ENCODE measurements around the gene LIN37. TPM values are rescaled to one million over a fixed set of nuclear protein-coding genes. Genes with fewer than 3 reads are reported as not detected.

LIN37 gene
- total and polyA plus RNA-seq, 3 donors from 2014 or later = 24.8 to 30.2 (median 30.2) TPM

DNA sequence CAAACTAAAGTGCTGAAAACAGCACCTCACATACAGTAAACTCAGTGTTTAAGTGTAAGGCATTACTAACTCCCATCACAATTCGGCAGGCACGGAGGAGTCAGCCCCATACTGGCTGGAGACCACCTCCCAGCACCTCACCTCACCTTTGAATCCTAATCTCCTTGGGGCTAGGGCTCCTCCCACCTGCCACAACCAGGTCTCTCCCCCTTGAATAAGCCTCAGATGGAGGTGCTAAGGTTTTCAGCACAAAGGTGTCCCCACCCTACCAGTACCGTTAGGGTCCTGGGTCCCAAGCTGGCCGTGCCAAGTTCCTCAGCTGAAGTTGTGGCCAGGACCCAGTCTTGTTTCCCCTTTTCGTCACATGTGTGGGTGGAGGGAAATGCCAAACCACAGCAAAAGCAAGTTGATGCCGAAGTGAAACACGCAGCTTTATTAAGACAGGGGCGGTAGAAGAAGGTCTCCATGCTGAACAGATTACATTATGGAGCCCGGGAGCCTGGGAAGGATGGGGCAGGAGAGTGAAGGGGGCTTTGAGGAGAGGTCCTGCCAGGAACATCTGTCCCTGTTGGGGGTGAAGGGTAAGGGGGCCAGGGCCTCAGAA lies 6.2 kb upstream of the LIN37 start, which contains the start of gene IGFLR1:
TSS of gene IGFLR1 (minus strand) at position 332 of the 604 bp plus-strand sequence. CDS start 1,272 bp downstream, outside the sequence.
- WGBS, 2 donors = 78 to 89% methylated on average over 7 to 9 of the region's 9 CpGs
- no peak for DNase-seq
- Histone ChIP-seq H3K36me3 (ENCODE audit: low read depth, missing control alignments) (no peaks in the 10 kb centered on the region), H3K27ac (no peak within 1 kb of the TSS), H3K27me3 (no peaks in the 10 kb centered on the region), H3K4me3 (no peak within 1 kb of the TSS), H3K9me3 (no peaks in the 10 kb centered on the region), H3K4me1 (peaks cover 14% of the 10 kb centered on the region)
- intact Hi-C loops (cut with DNase I; ENCODE audit: low total_unique reads) = no loop called here
- no peak for TF ChIP-seq POLR2A (IDR thresholded peaks at IDR 0.05)
- TF ChIP-seq, protein P1, sequence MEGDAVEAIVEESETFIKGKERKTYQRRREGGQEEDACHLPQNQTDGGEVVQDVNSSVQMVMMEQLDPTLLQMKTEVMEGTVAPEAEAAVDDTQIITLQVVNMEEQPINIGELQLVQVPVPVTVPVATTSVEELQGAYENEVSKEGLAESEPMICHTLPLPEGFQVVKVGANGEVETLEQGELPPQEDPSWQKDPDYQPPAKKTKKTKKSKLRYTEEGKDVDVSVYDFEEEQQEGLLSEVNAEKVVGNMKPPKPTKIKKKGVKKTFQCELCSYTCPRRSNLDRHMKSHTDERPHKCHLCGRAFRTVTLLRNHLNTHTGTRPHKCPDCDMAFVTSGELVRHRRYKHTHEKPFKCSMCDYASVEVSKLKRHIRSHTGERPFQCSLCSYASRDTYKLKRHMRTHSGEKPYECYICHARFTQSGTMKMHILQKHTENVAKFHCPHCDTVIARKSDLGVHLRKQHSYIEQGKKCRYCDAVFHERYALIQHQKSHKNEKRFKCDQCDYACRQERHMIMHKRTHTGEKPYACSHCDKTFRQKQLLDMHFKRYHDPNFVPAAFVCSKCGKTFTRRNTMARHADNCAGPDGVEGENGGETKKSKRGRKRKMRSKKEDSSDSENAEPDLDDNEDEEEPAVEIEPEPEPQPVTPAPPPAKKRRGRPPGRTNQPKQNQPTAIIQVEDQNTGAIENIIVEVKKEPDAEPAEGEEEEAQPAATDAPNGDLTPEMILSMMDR (IDR thresholded peaks at IDR 0.05) = no peak

DNA sequence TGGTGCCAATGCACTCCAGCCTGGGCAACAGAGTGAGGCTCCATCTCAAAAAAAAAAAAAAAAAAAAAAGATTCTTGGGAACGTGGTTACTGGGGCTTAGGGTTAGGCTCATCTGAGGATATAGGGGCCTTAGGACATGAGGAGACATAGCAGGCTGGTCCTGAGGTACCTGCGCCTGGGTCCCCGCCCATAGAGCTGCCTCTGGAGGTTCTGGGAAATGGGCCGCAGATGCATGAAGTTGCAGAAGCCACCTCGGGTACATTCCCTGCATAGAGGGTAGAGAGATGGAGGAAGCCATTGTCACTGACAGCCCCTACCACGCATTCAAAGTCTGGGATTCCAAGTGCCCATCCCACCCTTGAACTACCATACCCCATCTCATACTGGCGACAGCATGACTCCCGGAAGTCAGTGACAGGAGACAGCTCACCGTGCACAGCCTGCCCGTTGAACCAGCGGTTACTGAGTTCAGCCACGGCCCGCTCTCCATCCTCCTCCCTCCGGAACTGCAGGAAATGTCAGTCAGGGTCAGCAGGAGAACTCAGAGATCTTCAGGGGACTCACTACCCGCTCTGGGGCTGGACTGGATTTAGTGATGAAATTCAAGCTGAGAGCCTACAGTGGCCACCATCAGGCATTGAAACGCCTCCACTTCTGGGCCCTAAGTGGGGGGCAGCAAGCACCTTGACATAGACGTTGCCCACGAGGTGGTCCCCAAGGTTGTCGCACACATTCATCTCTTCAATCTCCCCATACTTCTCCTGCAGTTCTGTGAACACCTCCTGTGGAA lies 4.5 kb upstream of the LIN37 start:
- H3K4me1 ChIP-seq = peaks cover 18% of the 10 kb centered on the region
- no peaks in the 10 kb centered on the region for H3K36me3 ChIP-seq (ENCODE audit: low read depth, missing control alignments)
- WGBS, 2 donors = 74 to 82% methylated on average over 18 to 19 of the region's 19 CpGs
- no peak for TF ChIP-seq POLR2A (IDR thresholded peaks at IDR 0.05)
- TF ChIP-seq, protein P1 (IDR thresholded peaks at IDR 0.05) = no peak
- H3K4me3 ChIP-seq = no peak overlapping the region
- H3K27me3 ChIP-seq = no peaks in the 10 kb centered on the region
- no peak for DNase-seq
- H3K27ac ChIP-seq = no peak overlapping the region
- no peaks in the 10 kb centered on the region for H3K9me3 ChIP-seq
- intact Hi-C loops (cut with DNase I; ENCODE audit: low total_unique reads) = no loop called here

DNA sequence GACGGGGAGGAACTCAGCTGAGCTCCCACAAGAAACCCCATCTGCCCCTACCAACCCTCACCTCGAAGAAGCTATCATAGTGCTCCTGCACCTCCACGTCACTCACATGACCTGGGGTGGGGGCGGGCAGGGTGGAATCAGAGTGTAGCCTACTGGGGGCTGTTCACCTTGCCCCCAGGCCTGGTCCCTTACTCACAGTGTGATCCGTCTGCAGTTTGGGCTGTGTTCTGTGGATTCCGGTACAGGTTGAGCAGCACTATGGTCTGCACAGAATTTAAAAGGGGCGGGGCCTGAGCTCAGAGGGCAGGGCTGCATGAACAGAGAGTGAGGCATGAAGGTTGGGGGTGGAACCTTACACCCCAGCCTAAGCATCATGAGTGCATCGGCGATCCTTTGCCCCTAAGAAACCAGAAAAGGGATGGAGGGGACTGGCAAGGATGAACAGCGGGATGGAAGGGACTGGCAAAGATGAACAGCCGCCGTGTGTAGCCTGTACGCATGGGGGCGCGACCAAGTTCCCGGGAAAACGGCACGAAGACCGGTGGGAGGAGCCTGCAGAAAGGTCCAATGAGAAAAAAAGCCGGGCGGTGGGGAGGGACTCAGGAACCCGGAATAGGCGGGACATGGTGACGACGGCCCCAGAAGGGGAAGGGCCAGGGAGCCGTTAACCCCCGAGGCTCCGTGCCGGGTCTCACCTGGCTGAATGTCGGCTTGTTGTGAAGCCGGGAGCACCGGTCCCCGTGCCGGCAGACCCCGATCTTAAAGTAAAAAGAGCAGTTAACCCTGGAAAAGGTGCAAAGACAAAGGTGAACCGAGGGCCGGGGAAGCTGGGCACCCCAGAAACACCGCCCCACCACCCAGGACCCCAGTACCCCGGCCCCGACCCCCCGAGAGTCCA lies 3.7 kb upstream of the LIN37 start:
- H3K4me3 ChIP-seq = peak overlapping the region; percentile 85 to 96
- no peaks in the 10 kb centered on the region for H3K36me3 ChIP-seq (ENCODE audit: low read depth, missing control alignments)
- 4 to 8% methylated on average over 39 to 41 of the region's 41 CpGs for WGBS, 2 donors
- DNase-seq = peak; percentile 98
- peaks cover 22% of the 10 kb centered on the region for H3K4me1 ChIP-seq
- H3K27me3 ChIP-seq = no peaks in the 10 kb centered on the region
- TF ChIP-seq, protein P1 (IDR thresholded peaks at IDR 0.05) = peak in 2 of 3 experiments; percentile 21 to 48
- TF ChIP-seq POLR2A (IDR thresholded peaks at IDR 0.05) = no peak
- H3K27ac ChIP-seq = peak overlapping the region; percentile 95 to 100
- no peaks in the 10 kb centered on the region for H3K9me3 ChIP-seq
- intact Hi-C loops (cut with DNase I; ENCODE audit: low total_unique reads) = no loop called here

DNA sequence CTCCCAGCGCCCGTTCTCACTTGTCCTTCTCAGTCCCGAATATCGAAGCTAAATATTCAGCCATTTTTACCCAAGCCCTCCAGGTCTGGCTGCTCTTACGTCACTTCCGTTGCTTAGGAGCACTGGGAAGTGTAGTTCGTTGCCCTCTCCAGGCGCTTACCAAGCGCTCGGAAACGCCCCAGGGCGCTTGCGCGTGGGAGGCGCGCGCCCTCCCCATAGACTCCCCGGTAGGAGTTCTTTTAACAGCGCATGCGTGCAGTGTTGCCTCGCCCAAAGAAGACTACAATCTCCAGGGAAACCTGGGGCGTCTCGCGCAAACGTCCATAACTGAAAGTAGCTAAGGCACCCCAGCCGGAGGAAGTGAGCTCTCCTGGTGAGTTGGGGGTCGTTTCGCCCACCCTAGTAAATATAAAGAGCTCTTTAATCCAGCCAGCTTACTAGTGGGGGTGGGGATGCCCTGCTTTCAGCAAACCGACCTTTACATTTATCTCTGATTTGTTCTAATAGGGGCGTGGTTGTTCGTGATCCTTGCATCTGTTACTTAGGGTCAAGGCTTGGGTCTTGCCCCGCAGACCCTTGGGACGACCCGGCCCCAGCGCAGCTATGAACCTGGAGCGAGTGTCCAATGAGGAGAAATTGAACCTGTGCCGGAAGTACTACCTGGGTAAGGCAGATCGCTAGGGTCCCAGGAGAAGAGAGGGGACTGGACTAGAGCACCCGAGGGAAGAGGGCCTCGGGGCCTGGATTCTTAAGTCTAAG lies 2.9 kb upstream of the LIN37 start, which contains the start of the genes PSENEN and U2AF1L4:
TSS of gene PSENEN (plus strand) at position 324 of the 759 bp plus-strand sequence. CDS start at position 604, 280 bp downstream.
TSS of gene U2AF1L4 (minus strand) at position 91 of the 759 bp plus-strand sequence. CDS start at position 64, 27 bp downstream.
- WGBS, 2 donors = 0% methylated on average over 39 to 40 of the region's 40 CpGs
- intact Hi-C loops (cut with DNase I; ENCODE audit: low total_unique reads) = no loop called here

More for the DNA sequence above, 2.9 kb upstream of the LIN37 start, which contains the start of the genes PSENEN and U2AF1L4:
- H3K27ac ChIP-seq = peak within 1 kb of the TSS; percentile 95 to 100
- peak; percentile 98 for DNase-seq
- peak within 1 kb of the TSS; percentile 85 to 96 for H3K4me3 ChIP-seq
- no peaks in the 10 kb centered on the region for H3K9me3 ChIP-seq
- no peaks in the 10 kb centered on the region for H3K36me3 ChIP-seq (ENCODE audit: low read depth, missing control alignments)
- no peaks in the 10 kb centered on the region for H3K27me3 ChIP-seq
- peaks cover 16% of the 10 kb centered on the region for H3K4me1 ChIP-seq
- no peak for TF ChIP-seq POLR2A (IDR thresholded peaks at IDR 0.05)
- TF ChIP-seq, protein P1 (IDR thresholded peaks at IDR 0.05) = no peak

All from testis (tissue), 3 donors.